Thoracic aorta endothelial cell (primary cell): ENCODE data around the gene BLVRA. TPM values are rescaled to one million over a fixed set of nuclear protein-coding genes. Genes with fewer than 3 reads are reported as not detected.

Source experiments
- total RNA-seq: library from RNA; depleted of rRNA; stranded (reverse); fragments of >200 nt; gene quantifications from 2 replicates; pipeline ENCODE4 v1.2.3, GENCODE V29; 2012

Gene BLVRA, protein sequence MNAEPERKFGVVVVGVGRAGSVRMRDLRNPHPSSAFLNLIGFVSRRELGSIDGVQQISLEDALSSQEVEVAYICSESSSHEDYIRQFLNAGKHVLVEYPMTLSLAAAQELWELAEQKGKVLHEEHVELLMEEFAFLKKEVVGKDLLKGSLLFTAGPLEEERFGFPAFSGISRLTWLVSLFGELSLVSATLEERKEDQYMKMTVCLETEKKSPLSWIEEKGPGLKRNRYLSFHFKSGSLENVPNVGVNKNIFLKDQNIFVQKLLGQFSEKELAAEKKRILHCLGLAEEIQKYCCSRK
- 31.0 and 33.2 TPM in 2 replicates for total RNA-seq

DNA sequence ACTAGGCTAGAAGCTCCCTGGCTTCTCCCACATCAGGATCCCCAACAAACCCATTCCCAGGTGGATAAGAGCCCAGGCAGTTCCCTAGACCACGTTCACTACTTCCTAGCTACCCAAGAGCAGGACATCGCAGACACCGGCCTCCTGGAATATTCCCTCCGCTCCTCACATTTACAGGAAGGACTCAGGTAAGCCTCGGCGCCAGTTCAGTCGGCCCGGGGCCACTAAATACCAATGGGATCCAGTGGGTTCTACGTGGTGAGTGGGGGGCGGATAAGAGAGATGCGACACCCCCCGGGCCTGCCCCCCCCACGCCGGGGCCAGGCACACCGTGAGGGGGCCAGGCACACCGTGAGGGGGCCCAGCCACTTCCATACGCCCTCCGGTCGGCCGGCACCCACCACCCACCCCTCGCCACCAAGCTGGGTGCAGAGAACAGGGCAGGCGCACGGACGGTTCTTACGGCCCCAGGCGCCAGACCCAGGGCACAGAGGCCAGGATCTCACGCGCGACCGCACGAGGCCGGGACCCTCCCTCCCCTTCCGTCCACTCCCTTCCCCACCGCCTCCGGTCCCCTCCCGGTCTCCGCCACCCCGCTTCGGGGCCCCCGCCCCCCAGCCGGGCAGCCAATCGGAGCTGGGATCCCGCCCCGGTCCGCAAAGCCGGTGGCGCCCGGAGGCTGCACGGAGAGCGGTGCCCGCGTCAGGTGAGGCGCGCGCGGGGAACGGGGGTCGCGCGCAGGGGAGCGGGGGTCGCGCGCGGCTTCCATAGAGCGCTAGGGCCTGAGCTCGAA lies at the start of gene BLVRA:
BLVRA (plus strand) TSS at position 652 of the 793 bp plus-strand sequence. CDS start 12,479 bp downstream, outside the sequence.

DNA sequence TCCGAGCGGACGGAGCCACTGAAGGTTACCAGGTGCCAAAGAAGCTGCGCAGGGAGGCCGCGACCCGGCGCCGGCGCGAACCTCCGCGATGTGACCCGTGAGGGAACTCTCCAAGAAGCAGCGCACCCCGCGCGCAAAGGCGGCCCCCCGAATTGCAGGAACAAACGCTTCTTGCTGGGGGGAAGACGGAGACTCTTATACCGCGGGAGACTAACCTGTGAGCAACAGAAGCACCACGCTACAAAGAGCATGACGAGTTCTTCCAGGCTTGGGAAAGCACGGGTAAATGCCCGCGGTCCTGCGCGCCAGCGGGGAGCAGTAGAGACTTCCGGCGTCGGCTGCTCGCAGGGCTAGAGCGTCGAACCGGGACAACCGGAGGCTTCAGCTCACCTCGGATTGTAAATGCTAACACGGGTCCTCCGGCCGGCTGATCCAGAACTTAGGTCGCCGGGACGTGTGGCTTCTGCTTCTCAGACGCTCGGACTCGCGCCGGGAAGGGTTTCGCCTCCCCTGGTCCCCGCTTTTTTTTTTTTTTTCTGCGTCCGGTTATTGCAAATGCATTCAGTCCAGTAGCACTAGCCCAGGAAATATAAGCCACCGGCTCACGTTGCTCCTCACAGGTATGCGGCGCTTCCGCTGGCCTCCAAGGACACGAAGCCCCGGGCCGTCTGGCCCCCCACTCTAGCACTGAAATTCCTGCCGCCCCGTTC lies 29.1 kb upstream of the BLVRA start, which contains the start of gene COA1:
COA1 (minus strand) TSS at position 310 of the 710 bp plus-strand sequence. CDS start 80,909 bp downstream, outside the sequence.

Other genes with a start within 250 kb of the BLVRA start
- 106 and 128 TPM in 2 replicates for gene STK17A, start 175.6 kb upstream of the BLVRA start, total RNA-seq
- 69.3 and 72.7 TPM in 2 replicates for gene COA1, start 29.2 kb upstream of the BLVRA start, total RNA-seq
- gene MRPS24, start 110.8 kb downstream of the BLVRA start, total RNA-seq, result 77.8 and 104 TPM in 2 replicates
- 16.0 and 23.1 TPM in 2 replicates for gene URGCP, start 147.9 kb downstream of the BLVRA start, total RNA-seq
- gene UBE2D4, start 167.8 kb downstream of the BLVRA start, total RNA-seq, result 9.7 and 13.5 TPM in 2 replicates
- gene SPDYE1, start 239.2 kb downstream of the BLVRA start, total RNA-seq, result 0.07 TPM in 1 of 2 replicates, not detected in the other